Endodermal cell (in vitro differentiated cells): ENCODE data around the gene TRIM67. TPM values are rescaled to one million over a fixed set of nuclear protein-coding genes. Genes with fewer than 3 reads are reported as not detected.

Experiments
- DNase-seq: peaks from one replicate; pipeline ENCODE4 v3.0.0-alpha.2; 2017
- H3K27ac ChIP-seq: 2 replicates; pipeline ENCODE4 v1.5.1; 2013; ENCODE audit warnings: mild to moderate bottlenecking, low read depth, low read length, moderate library complexity
- H3K27me3 ChIP-seq: 2 replicates; pipeline ENCODE4 v1.6.1; 2013; ENCODE audit warnings: mild to moderate bottlenecking, low read length, moderate library complexity; ENCODE audit not compliant: insufficient read depth, control insufficient read depth, poor library complexity, severe bottlenecking
- H3K36me3 ChIP-seq: 2 replicates; pipeline ENCODE4 v1.7.0; 2013; ENCODE audit warnings: mild to moderate bottlenecking, low read length, moderate library complexity; ENCODE audit not compliant: control insufficient read depth, insufficient read depth
- H3K4me1 ChIP-seq: one replicate; pipeline ENCODE4 v1.7.0; 2013; ENCODE audit warnings: low read length; ENCODE audit not compliant: control insufficient read depth, insufficient read depth
- H3K4me3 ChIP-seq: 2 replicates; pipeline ENCODE4 v1.5.1; 2013; ENCODE audit warnings: mild to moderate bottlenecking, low read length, moderate library complexity
- H3K9ac ChIP-seq: 2 replicates; pipeline ENCODE4 v1.6.1; 2013; ENCODE audit warnings: mild to moderate bottlenecking, low read length, moderate library complexity; ENCODE audit not compliant: poor library complexity, severe bottlenecking; ENCODE audit errors: extremely low read depth
- H3K9me3 ChIP-seq: 2 replicates; pipeline ENCODE4 v1.6.1; 2013; ENCODE audit warnings: mild to moderate bottlenecking, low read length, moderate library complexity; ENCODE audit not compliant: control insufficient read depth
- H3K27ac Mint-ChIP-seq: 2 replicates; pipeline ENCODE4 v1.8.0; 2020; ENCODE audit warnings: mixed read lengths
- H3K27me3 Mint-ChIP-seq: 2 replicates; pipeline ENCODE4 v1.8.0; 2021; ENCODE audit warnings: mild to moderate bottlenecking, mixed read lengths; ENCODE audit not compliant: insufficient read depth
- H3K36me3 Mint-ChIP-seq: 2 replicates; pipeline ENCODE4 v1.8.0; 2020; ENCODE audit warnings: low read depth, mixed read lengths
- H3K4me1 Mint-ChIP-seq: 2 replicates; pipeline ENCODE4 v1.8.0; 2020; ENCODE audit warnings: mixed read lengths
- H3K4me3 Mint-ChIP-seq: 2 replicates; pipeline ENCODE4 v1.8.0; 2020; ENCODE audit warnings: mild to moderate bottlenecking, moderate library complexity, mixed read lengths
- H3K9me3 Mint-ChIP-seq: 2 replicates; pipeline ENCODE4 v1.8.0; 2020; ENCODE audit warnings: mild to moderate bottlenecking, mixed read lengths
- WGBS, 2 experiments: methylation state at CpG; one replicate each; pipeline versions ENCODE4 v1.1.5 to v1.1.7; 2013; ENCODE audit warnings: missing lambda C conversion rate in 2 of 2, mixed read lengths in 1 of 2; ENCODE audit not compliant: insufficient coverage in 1 of 2, insufficient read length in 1 of 2; 5-methylcytosine and 5-hydroxymethylcytosine counted together
- total RNA-seq, 2 donors: library from RNA; stranded (reverse); fragmentation: NEBNext Ultra II Directional in 1 of 2; extraction: Animal tissue kit (Norgen Biotek cat#: 25700) in 1 of 2; gene quantifications; 2 replicates in 1 of 2; 3 replicates in 1 of 2; pipeline ENCODE4 v1.2.1, GENCODE V29; 2021
- TF ChIP-seq, protein P1 (sequence below): fragments of 200-600 bp; sonication (generic); conservative IDR thresholded peaks from 2 replicates; pipeline ENCODE4 v1.5.0; 2021; ENCODE audit warnings: antibody characterized with exemption, mild to moderate bottlenecking

TRIM67 gene
- total RNA-seq, 2 donors from 2014 or later = 0.04 TPM

DNA sequence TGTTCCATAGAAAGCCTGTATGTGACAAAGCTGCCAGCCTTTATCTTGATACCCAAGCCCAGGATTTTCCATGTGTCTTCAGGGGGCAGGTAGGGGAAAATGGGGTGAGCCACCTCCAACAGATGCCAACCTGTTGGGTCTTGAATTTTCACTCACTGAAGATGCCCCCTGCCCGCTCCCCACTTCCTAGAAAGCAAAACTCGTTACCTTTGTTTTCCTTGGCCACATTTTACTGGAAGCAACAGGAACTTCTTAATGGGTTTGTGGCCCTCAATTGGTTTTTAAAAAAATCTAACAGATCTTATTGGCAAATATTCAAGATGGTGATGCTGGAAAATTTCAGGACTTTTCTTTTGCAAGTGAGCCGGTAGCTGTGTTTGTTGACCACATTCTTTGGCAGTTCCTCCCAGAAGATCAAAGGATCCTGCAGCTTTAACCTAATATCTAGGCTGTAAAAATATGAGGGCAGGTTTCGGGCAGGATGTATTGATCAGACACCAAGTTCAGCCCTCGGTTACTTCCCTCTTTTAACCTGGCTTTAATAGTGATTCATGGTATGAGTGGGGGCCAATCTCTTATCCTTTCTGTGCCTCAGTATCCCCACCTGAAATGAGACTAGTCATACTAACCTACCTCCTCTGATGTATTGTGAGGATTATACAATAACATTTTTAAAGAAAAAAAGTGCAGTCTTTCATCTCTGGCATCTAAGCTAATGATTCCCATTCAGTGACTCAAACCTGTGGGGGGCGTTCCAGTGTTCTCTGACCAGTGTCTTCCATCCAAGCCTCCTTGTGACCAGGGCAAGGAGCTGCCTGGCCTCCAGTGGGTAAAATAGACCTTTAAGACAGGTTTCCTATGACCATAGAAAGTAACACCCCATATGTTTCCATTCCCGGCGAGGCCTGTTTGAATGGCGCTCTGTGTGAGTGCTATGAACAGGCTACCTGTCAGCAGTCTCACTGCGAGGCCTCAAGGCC, 57.9 kb downstream of the TRIM67 start:
- TF ChIP-seq, protein P1, sequence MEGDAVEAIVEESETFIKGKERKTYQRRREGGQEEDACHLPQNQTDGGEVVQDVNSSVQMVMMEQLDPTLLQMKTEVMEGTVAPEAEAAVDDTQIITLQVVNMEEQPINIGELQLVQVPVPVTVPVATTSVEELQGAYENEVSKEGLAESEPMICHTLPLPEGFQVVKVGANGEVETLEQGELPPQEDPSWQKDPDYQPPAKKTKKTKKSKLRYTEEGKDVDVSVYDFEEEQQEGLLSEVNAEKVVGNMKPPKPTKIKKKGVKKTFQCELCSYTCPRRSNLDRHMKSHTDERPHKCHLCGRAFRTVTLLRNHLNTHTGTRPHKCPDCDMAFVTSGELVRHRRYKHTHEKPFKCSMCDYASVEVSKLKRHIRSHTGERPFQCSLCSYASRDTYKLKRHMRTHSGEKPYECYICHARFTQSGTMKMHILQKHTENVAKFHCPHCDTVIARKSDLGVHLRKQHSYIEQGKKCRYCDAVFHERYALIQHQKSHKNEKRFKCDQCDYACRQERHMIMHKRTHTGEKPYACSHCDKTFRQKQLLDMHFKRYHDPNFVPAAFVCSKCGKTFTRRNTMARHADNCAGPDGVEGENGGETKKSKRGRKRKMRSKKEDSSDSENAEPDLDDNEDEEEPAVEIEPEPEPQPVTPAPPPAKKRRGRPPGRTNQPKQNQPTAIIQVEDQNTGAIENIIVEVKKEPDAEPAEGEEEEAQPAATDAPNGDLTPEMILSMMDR = no peak
- Histone ChIP-seq H3K9me3 (no peaks in the 10 kb centered on the region), H3K4me3 (no peak overlapping the region), H3K4me1 (peaks cover 7% of the 10 kb centered on the region), H3K27me3 (no peaks in the 10 kb centered on the region), H3K36me3 (peaks cover 13% of the 10 kb centered on the region), H3K27ac (no peak overlapping the region), H3K9ac (no peak overlapping the region)
- no peak for DNase-seq
- Mint-ChIP-seq H3K27me3 (peaks cover 46% of the 10 kb centered on the region), H3K9me3 (no peaks in the 10 kb centered on the region), H3K4me3 (no peak overlapping the region), H3K4me1 (peaks cover 14% of the 10 kb centered on the region), H3K36me3 (peaks cover 12% of the 10 kb centered on the region), H3K27ac (no peak overlapping the region)
- 91 to 94% methylated on average over 7 to 9 of the region's 10 CpGs for WGBS, 2 experiments

GRCh38 chr1:231220801-231221200, 58.9 kb downstream of the TRIM67 start:
- Mint-ChIP-seq H3K27me3 (peaks cover 35% of the 10 kb centered on the region), H3K4me3 (no peak overlapping the region), H3K9me3 (no peaks in the 10 kb centered on the region), H3K27ac (no peak overlapping the region), H3K36me3 (peaks cover 22% of the 10 kb centered on the region), H3K4me1 (peaks cover 9% of the 10 kb centered on the region)
- TF ChIP-seq, protein P1 = no peak
- H3K9me3 ChIP-seq = no peaks in the 10 kb centered on the region
- H3K27ac ChIP-seq = no peak overlapping the region
- no peak overlapping the region for H3K9ac ChIP-seq
- WGBS, 2 experiments = 85 to 94% methylated on average over 4 to 11 of the region's 11 CpGs
- no peak overlapping the region for H3K4me3 ChIP-seq
- H3K36me3 ChIP-seq = peaks cover 24% of the 10 kb centered on the region
- H3K4me1 ChIP-seq = peaks cover 3% of the 10 kb centered on the region
- no peaks in the 10 kb centered on the region for H3K27me3 ChIP-seq
- no peak for DNase-seq

GRCh38 chr1:231226156-231226555, 64.3 kb downstream of the TRIM67 start:
- Histone ChIP-seq H3K36me3 (peaks cover 46% of the 10 kb centered on the region), H3K9me3 (no peaks in the 10 kb centered on the region), H3K9ac (no peak overlapping the region), H3K4me1 (no peaks in the 10 kb centered on the region), H3K27me3 (no peaks in the 10 kb centered on the region), H3K4me3 (no peak overlapping the region), H3K27ac (no peak overlapping the region)
- Mint-ChIP-seq H3K27me3 (no peaks in the 10 kb centered on the region), H3K27ac (no peak overlapping the region), H3K36me3 (peaks cover 45% of the 10 kb centered on the region), H3K4me3 (no peak overlapping the region), H3K9me3 (no peaks in the 10 kb centered on the region), H3K4me1 (no peaks in the 10 kb centered on the region)
- 75 to 83% methylated on average over 7 of the region's 7 CpGs for WGBS, 2 experiments
- no peak for DNase-seq
- TF ChIP-seq, protein P1 = no peak
